ENCODE data around the gene SMG7.

DNA sequence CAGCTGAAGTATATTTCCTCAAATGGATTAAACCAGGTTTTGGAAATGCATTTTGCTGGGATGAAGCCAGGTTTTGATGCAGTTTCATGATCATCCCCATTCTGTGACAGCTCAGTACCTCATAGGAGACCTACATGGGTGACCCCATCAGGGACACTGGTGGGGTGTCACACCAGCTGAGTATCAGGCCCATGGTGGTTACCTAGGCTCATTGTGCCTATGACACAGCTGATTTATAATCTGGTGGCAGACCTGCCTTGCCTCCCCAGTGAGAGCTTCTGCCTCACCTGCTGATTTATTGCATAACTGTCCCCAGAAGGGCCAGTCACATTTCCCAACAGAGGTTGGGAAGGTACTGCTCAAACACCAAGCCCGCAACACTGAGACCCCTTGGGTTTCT lies 114.2 kb downstream of the SMG7 start:
- TF ChIP-seq, protein P1, sequence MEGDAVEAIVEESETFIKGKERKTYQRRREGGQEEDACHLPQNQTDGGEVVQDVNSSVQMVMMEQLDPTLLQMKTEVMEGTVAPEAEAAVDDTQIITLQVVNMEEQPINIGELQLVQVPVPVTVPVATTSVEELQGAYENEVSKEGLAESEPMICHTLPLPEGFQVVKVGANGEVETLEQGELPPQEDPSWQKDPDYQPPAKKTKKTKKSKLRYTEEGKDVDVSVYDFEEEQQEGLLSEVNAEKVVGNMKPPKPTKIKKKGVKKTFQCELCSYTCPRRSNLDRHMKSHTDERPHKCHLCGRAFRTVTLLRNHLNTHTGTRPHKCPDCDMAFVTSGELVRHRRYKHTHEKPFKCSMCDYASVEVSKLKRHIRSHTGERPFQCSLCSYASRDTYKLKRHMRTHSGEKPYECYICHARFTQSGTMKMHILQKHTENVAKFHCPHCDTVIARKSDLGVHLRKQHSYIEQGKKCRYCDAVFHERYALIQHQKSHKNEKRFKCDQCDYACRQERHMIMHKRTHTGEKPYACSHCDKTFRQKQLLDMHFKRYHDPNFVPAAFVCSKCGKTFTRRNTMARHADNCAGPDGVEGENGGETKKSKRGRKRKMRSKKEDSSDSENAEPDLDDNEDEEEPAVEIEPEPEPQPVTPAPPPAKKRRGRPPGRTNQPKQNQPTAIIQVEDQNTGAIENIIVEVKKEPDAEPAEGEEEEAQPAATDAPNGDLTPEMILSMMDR (IDR thresholded peaks at IDR 0.05), result no peak
- TF ChIP-seq, protein P2, sequence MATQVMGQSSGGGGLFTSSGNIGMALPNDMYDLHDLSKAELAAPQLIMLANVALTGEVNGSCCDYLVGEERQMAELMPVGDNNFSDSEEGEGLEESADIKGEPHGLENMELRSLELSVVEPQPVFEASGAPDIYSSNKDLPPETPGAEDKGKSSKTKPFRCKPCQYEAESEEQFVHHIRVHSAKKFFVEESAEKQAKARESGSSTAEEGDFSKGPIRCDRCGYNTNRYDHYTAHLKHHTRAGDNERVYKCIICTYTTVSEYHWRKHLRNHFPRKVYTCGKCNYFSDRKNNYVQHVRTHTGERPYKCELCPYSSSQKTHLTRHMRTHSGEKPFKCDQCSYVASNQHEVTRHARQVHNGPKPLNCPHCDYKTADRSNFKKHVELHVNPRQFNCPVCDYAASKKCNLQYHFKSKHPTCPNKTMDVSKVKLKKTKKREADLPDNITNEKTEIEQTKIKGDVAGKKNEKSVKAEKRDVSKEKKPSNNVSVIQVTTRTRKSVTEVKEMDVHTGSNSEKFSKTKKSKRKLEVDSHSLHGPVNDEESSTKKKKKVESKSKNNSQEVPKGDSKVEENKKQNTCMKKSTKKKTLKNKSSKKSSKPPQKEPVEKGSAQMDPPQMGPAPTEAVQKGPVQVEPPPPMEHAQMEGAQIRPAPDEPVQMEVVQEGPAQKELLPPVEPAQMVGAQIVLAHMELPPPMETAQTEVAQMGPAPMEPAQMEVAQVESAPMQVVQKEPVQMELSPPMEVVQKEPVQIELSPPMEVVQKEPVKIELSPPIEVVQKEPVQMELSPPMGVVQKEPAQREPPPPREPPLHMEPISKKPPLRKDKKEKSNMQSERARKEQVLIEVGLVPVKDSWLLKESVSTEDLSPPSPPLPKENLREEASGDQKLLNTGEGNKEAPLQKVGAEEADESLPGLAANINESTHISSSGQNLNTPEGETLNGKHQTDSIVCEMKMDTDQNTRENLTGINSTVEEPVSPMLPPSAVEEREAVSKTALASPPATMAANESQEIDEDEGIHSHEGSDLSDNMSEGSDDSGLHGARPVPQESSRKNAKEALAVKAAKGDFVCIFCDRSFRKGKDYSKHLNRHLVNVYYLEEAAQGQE (IDR thresholded peaks at IDR 0.05; ENCODE audit: insufficient read depth in 1 of 2, low read depth in 2 of 2, low read length in 1 of 2), result no peak
- no peak for TF ChIP-seq TCF7L2 (IDR thresholded peaks at IDR 0.05; ENCODE audit: low read depth, low read length)
